ENCODE measurements around the gene P2RY12. TPM values are rescaled to one million over a fixed set of nuclear protein-coding genes. Genes with fewer than 3 reads are reported as not detected.

P2RY12 gene
- total RNA-seq, 1 donor from 2014 or later = not detected

DNA sequence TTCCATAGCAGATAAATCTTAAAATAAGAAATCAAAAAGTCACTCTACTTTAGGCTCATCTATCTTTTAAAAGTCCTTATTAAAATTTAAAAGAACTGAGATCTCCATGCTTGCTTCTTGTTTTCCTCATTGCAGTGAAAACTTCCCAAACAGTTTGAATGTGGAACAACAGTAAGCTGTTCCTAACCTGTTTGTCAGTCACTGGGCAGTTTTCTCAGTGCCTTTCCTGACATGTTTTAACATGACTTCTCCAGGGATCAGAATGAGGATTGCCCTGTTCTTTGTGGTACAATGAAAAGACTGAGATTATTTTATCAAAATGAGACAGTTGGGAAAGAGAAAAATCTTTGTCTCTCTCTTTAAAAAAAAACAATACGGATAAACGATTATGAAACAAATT is 68.7 kb downstream of the P2RY12 start:
- no peaks in the 10 kb centered on the region for H3K9me3 Mint-ChIP-seq
- no peaks in the 10 kb centered on the region for H3K36me3 Mint-ChIP-seq
- DNase-seq (ENCODE audit: extremely low spot score, unreplicated experiment) = no peak
- H3K4me3 Mint-ChIP-seq = peak overlapping the region; percentile 80
- H3K4me1 Mint-ChIP-seq (ENCODE audit: unreplicated experiment) = no peaks in the 10 kb centered on the region
- no peaks in the 10 kb centered on the region for H3K27me3 Mint-ChIP-seq
- TF ChIP-seq, protein P1, sequence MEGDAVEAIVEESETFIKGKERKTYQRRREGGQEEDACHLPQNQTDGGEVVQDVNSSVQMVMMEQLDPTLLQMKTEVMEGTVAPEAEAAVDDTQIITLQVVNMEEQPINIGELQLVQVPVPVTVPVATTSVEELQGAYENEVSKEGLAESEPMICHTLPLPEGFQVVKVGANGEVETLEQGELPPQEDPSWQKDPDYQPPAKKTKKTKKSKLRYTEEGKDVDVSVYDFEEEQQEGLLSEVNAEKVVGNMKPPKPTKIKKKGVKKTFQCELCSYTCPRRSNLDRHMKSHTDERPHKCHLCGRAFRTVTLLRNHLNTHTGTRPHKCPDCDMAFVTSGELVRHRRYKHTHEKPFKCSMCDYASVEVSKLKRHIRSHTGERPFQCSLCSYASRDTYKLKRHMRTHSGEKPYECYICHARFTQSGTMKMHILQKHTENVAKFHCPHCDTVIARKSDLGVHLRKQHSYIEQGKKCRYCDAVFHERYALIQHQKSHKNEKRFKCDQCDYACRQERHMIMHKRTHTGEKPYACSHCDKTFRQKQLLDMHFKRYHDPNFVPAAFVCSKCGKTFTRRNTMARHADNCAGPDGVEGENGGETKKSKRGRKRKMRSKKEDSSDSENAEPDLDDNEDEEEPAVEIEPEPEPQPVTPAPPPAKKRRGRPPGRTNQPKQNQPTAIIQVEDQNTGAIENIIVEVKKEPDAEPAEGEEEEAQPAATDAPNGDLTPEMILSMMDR (conservative IDR thresholded peaks at IDR 0.05) = no peak
- H3K27ac Mint-ChIP-seq = peak overlapping the region; percentile 97

DNA sequence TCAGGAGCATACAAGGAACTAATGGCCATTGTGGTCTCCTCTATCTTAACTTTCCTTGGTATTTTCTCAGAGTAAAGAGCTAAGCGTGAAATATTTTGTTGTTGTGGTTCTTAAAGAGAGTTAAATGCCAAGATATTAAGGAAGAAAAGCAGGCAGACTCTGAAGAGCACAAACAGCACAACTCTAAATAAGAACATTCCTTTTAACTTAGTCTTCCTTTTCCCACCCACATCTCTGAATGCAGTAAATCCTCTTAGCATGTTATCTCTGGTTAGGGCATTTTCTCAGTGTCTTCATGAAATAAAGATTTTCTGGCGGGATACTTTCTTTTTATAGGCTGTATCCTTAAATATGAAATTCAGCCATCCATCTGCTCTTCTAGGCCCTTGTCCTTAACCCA is 69.4 kb downstream of the P2RY12 start:
- Mint-ChIP-seq H3K4me1 (ENCODE audit: unreplicated experiment) (no peaks in the 10 kb centered on the region), H3K27me3 (no peaks in the 10 kb centered on the region), H3K36me3 (no peaks in the 10 kb centered on the region), H3K4me3 (peak overlapping the region; percentile 80), H3K27ac (peak overlapping the region; percentile 97), H3K9me3 (no peaks in the 10 kb centered on the region)
- TF ChIP-seq, protein P1 (conservative IDR thresholded peaks at IDR 0.05) = no peak
- no peak for DNase-seq (ENCODE audit: extremely low spot score, unreplicated experiment)

DNA sequence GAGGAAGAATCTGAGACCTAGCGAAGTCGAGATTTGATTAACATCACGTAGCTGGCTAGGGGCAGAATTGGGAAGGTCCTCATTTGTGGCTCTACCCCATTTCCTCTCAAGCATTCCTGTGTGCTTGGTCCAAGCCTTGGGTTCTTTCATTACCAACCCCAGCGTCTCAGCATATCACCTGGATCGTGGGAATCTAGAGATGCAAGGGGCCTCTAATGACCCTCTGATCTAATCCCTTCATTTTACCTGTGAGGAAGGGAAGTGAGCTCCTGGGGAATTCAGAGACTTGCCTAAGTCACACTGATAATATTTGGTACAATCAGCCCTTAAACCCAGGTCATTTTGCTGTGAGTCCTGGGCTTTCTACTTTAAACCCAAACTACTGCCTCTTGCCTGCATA is 70.0 kb downstream of the P2RY12 start:
- Mint-ChIP-seq H3K4me1 (ENCODE audit: unreplicated experiment) (no peaks in the 10 kb centered on the region), H3K36me3 (no peaks in the 10 kb centered on the region)
- no peak for DNase-seq (ENCODE audit: extremely low spot score, unreplicated experiment)

DNA sequence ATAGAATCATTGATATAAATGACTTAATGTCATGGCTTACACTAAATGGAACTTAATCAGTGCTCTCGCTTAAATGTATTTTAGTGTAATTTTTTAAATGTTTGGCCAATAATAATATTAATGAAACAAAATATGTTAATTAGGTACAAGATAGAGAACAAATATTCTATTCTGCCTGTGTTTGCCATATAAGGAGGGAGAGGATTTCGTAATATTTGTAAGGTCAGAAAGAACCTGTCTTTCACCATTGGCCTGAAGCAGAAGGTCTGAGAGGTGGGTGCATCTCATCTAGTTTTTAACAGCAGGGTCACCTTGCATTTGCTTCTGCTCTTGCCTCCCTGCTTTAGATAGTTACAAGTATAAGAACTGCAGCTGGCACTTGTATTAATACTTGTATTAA is 70.4 kb downstream of the P2RY12 start:
- Mint-ChIP-seq H3K27me3 (no peaks in the 10 kb centered on the region), H3K27ac (no peak overlapping the region), H3K9me3 (no peaks in the 10 kb centered on the region), H3K4me3 (peak overlapping the region; percentile 80), H3K36me3 (no peaks in the 10 kb centered on the region), H3K4me1 (ENCODE audit: unreplicated experiment) (no peaks in the 10 kb centered on the region)
- TF ChIP-seq, protein P1 (conservative IDR thresholded peaks at IDR 0.05) = no peak
- no peak for DNase-seq (ENCODE audit: extremely low spot score, unreplicated experiment)

More for the DNA sequence above, 70.0 kb downstream of the P2RY12 start:
- Mint-ChIP-seq H3K27me3 (no peaks in the 10 kb centered on the region), H3K4me3 (peak overlapping the region; percentile 80), H3K27ac (peak overlapping the region; percentile 97), H3K9me3 (no peaks in the 10 kb centered on the region)
- TF ChIP-seq, protein P1 (conservative IDR thresholded peaks at IDR 0.05) = no peak

DNA sequence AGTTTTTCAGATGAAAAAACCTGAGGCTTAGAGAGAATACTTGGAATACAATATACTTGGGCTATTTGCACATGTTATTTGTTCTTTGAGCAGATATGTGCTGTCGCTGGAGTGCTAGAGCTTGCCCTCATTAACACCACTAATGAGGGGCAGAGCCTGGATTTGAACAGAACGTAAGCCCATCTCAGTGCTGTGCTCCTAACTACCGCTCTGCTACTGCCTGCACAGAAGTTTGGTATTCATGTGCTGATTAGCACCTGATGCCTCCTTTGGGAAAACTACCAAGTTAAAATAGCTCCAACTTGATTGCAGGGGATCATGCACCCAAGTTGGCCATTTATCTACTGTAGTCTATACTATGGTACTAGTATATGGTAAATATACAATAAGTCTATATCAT is 71.6 kb downstream of the P2RY12 start:
- no peaks in the 10 kb centered on the region for H3K36me3 Mint-ChIP-seq
- DNase-seq (ENCODE audit: extremely low spot score, unreplicated experiment) = no peak
- H3K9me3 Mint-ChIP-seq = no peaks in the 10 kb centered on the region
- no peaks in the 10 kb centered on the region for H3K4me1 Mint-ChIP-seq (ENCODE audit: unreplicated experiment)
- H3K27ac Mint-ChIP-seq = no peak overlapping the region
- H3K27me3 Mint-ChIP-seq = no peaks in the 10 kb centered on the region
- no peak overlapping the region for H3K4me3 Mint-ChIP-seq
- TF ChIP-seq, protein P1 (conservative IDR thresholded peaks at IDR 0.05) = no peak

DNA sequence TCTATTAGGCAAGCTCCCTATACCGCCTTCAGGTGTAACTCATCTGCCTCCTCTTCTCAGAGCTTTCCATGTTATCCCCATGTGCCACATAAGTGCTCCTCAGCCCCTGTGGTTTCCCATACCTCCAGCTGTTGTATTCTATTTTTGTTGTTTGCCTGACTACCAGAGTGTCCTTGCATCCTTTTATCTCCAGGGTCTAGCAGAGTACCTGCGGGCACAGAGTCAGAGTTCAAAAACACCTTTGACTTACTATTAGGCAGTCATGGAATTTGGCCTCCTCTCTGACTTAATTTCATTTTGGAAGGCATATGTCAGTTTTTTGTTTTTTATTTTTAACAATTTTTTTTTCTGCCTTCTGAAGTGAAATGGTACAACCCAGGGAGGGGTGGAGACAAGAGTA is 75.0 kb downstream of the P2RY12 start:
- H3K4me3 Mint-ChIP-seq = no peak overlapping the region
- H3K36me3 Mint-ChIP-seq = no peaks in the 10 kb centered on the region
- peaks cover 5% of the 10 kb centered on the region for H3K4me1 Mint-ChIP-seq (ENCODE audit: unreplicated experiment)
- H3K27ac Mint-ChIP-seq = no peak overlapping the region
- no peak for DNase-seq (ENCODE audit: extremely low spot score, unreplicated experiment)
- no peaks in the 10 kb centered on the region for H3K9me3 Mint-ChIP-seq
- TF ChIP-seq, protein P1 (conservative IDR thresholded peaks at IDR 0.05) = no peak
- H3K27me3 Mint-ChIP-seq = no peaks in the 10 kb centered on the region
